GM18868 (cell line): ENCODE measurements around the gene HAVCR1.

Experiments used
- ATAC-seq: cut with Tn5 transposase; IDR thresholded peaks from one replicate; pipeline ENCODE4 v1.9.1; 2021; ENCODE audit warnings: mild to moderate bottlenecking, moderate library complexity; ENCODE audit not compliant: unreplicated experiment

HAVCR1 gene

GRCh38 chr5:157004893-157005551 is 53.9 kb downstream of the HAVCR1 start:
- peak; percentile 94 for ATAC-seq

GRCh38 chr5:156991714-156992113 is 67.2 kb downstream of the HAVCR1 start:
- no peak for ATAC-seq

GRCh38 chr5:156984064-156984463 is 74.9 kb downstream of the HAVCR1 start:
- ATAC-seq: no peak

GRCh38 chr5:156981481-156981880 is 77.4 kb downstream of the HAVCR1 start:
- ATAC-seq: no peak
